ENCODE results near the gene KIFC3. TPM values are rescaled to one million over a fixed set of nuclear protein-coding genes. Genes with fewer than 3 reads are reported as not detected.

Gene KIFC3
- total and polyA plus RNA-seq, 2 of the 13 experiments (the other 11 are each of a cell fraction or from before 2014, with no cell fraction given): 42.1 to 45.3 TPM

- TF ChIP-seq ZNF503 (CRISPR knock-in tag; IDR thresholded peaks at IDR 0.05) (peak; percentile 79; the same call in 1 of the 2 replicates), ZNF431 (CRISPR knock-in tag; IDR thresholded peaks at IDR 0.05; ENCODE audit: borderline replicate concordance, low read depth) (peak; percentile 80; the same call in 1 of the 2 replicates), ZNF792 (CRISPR knock-in tag; IDR thresholded peaks at IDR 0.05) (0 out of 2 replicates have a peak, but pooled peaks have one; percentile 17), HOXA5 (CRISPR knock-in tag; IDR thresholded peaks at IDR 0.05) (0 out of 2 replicates have a peak, but pooled peaks have one; percentile 42), NFE2L1 (CRISPR knock-in tag; IDR thresholded peaks at IDR 0.05; ENCODE audit: borderline replicate concordance) (no peak), ZNF766 (CRISPR knock-in tag; IDR thresholded peaks at IDR 0.05; ENCODE audit: borderline replicate concordance) (peak; percentile 91; the same call in 1 of the 2 replicates), ZNF569 (CRISPR knock-in tag; IDR thresholded peaks at IDR 0.05; ENCODE audit: borderline replicate concordance) (no peak), REST (IDR thresholded peaks at IDR 0.05; ENCODE audit: borderline replicate concordance in 1 of 2, low read depth in 1 of 2, low read length in 2 of 2) (no peak; a peak in 1 of 4 replicates), ZFP1 (CRISPR knock-in tag; IDR thresholded peaks at IDR 0.05) (peak; percentile 53), GTF2F1 (IDR thresholded peaks at IDR 0.05; ENCODE audit: low read length) (no peak), MAZ (IDR thresholded peaks at IDR 0.05; ENCODE audit: borderline replicate concordance, low read depth, low read length) (no peak), MAZ (CRISPR knock-in tag; IDR thresholded peaks at IDR 0.05; ENCODE audit: low read depth) (peak; percentile 81), ZNF354B (CRISPR knock-in tag; IDR thresholded peaks at IDR 0.05) (no peak), PRDM10 (CRISPR knock-in tag; IDR thresholded peaks at IDR 0.05; ENCODE audit: low read depth) (no peak; the same call in 1 of the 2 replicates), BORCS8-MEF2B (CRISPR knock-in tag; IDR thresholded peaks at IDR 0.05) (peak; percentile 63), POLR2A (IDR thresholded peaks at IDR 0.05; ENCODE audit: insufficient read depth in 1 of 2, low read depth in 2 of 2, low read length in 2 of 2) (peak; percentile 55 to 79; a peak in 3 of 4 replicates), SOX6 (IDR thresholded peaks at IDR 0.05) (no peak), SOX6 (CRISPR knock-in tag; IDR thresholded peaks at IDR 0.05) (peak; percentile 78), ZMYM4 (CRISPR knock-in tag; IDR thresholded peaks at IDR 0.05) (peak; percentile 81), ZNF678 (CRISPR knock-in tag; IDR thresholded peaks at IDR 0.05) (peak; percentile 87; the same call in 1 of the 2 replicates), MYC (CRISPR knock-in tag; IDR thresholded peaks at IDR 0.05; ENCODE audit: borderline replicate concordance) (peak; percentile 66)
Observed at GRCh38 chr16:57826706-57827625, 24.7 kb upstream of the KIFC3 start (continued).

Measured in HepG2 (cell line).